ENCODE measurements around the gene MATCAP1.

The MATCAP1 gene

GRCh38 chr16:67173808-67174705 lies 9.7 kb downstream of the MATCAP1 start:
- DNase-seq (ENCODE audit: low read depth, low spot score) = peak; percentile 93

GRCh38 chr16:67173323-67173722 lies 10.4 kb downstream of the MATCAP1 start:
- DNase-seq (ENCODE audit: low read depth, low spot score) = no peak

GRCh38 chr16:67170949-67171649 lies 12.7 kb downstream of the MATCAP1 start:
- DNase-seq (ENCODE audit: low read depth, low spot score) = peak; percentile 40

GRCh38 chr16:67170168-67170948 lies 13.4 kb downstream of the MATCAP1 start, which contains the start of gene NOL3:
TSS of gene NOL3 (plus strand) at chr16:67170538.
- peak; percentile 89 for DNase-seq (ENCODE audit: low read depth, low spot score)

- DNase-seq (ENCODE audit: low read depth, low spot score) = peak; percentile 55
These were observed 14.1 kb downstream of the MATCAP1 start for GRCh38 chr16:67169642-67170167.

- DNase-seq (ENCODE audit: low read depth, low spot score) = no peak
These were observed 14.7 kb downstream of the MATCAP1 start for GRCh38 chr16:67169011-67169451.

GRCh38 chr16:67167588-67167987 lies 16.2 kb downstream of the MATCAP1 start:
- no peak for DNase-seq (ENCODE audit: low read depth, low spot score)

- DNase-seq (ENCODE audit: low read depth, low spot score) = no peak
These were observed 17.1 kb downstream of the MATCAP1 start for GRCh38 chr16:67166598-67167168.

GRCh38 chr16:67166110-67166547 lies 17.6 kb downstream of the MATCAP1 start:
- DNase-seq (ENCODE audit: low read depth, low spot score) = no peak

GRCh38 chr16:67165121-67166078 lies 18.4 kb downstream of the MATCAP1 start:
- DNase-seq (ENCODE audit: low read depth, low spot score) = peak; percentile 46

GRCh38 chr16:67164599-67165061 lies 19.1 kb downstream of the MATCAP1 start, which contains the start of gene HSF4:
TSS of gene HSF4 (plus strand) at chr16:67164745. CDS start at chr16:67164812, 67 bp downstream.
- no peak for DNase-seq (ENCODE audit: low read depth, low spot score)

GRCh38 chr16:67163999-67164558 lies 19.7 kb downstream of the MATCAP1 start:
- no peak for DNase-seq (ENCODE audit: low read depth, low spot score)

- peak; percentile 68 for DNase-seq (ENCODE audit: low read depth, low spot score)
These were observed 20.4 kb downstream of the MATCAP1 start for GRCh38 chr16:67163164-67163998.

GRCh38 chr16:67162506-67163163 lies 21.1 kb downstream of the MATCAP1 start:
- peak; percentile 45 for DNase-seq (ENCODE audit: low read depth, low spot score)

- DNase-seq (ENCODE audit: low read depth, low spot score) = no peak
These were observed 22.1 kb downstream of the MATCAP1 start for GRCh38 chr16:67161595-67162058.

- DNase-seq (ENCODE audit: low read depth, low spot score) = peak; percentile 45
These were observed 24.8 kb downstream of the MATCAP1 start for GRCh38 chr16:67158637-67159600.

All from astrocyte of the hippocampus (primary cell).